Astrocyte (in vitro differentiated cells and primary cell): ENCODE data around the gene NPR1. TPM values are rescaled to one million over a fixed set of nuclear protein-coding genes. Genes with fewer than 3 reads are reported as not detected.
"Not testable (repeated sequence)": the region's sequence is repeated elsewhere in the genome, so short reads cannot be mapped to it uniquely, and the experiment has no call there.

Experiments
- DNase-seq: peaks from one replicate; pipeline ENCODE4 v3.0.0-alpha.2; 2010; ENCODE audit warnings: low read depth
- FAIRE-seq: peaks from 2 replicates; lab custom pipeline; 2011; peaks lifted over from hg19 to GRCh38; lab: Jason Lieb, UNC
- H2AFZ ChIP-seq: 2 replicates; pipeline ENCODE4 v1.6.0; 2012; ENCODE audit warnings: low read depth, low read length, inconsistent platforms
- H3K27ac ChIP-seq: 2 replicates; pipeline ENCODE4 v1.5.1; 2011; ENCODE audit warnings: low read depth, low read length, inconsistent platforms
- H3K27me3 ChIP-seq: 2 replicates; pipeline ENCODE4 v1.6.0; 2011; ENCODE audit warnings: low read length, inconsistent platforms; ENCODE audit not compliant: insufficient read depth
- H3K36me3 ChIP-seq: 2 replicates; pipeline ENCODE4 v1.5.1; 2011; ENCODE audit warnings: low read length, inconsistent platforms; ENCODE audit not compliant: insufficient read depth
- H3K4me1 ChIP-seq: 2 replicates; pipeline ENCODE4 v1.5.1; 2011; ENCODE audit warnings: low read length, inconsistent platforms; ENCODE audit not compliant: insufficient read depth
- H3K4me2 ChIP-seq: 2 replicates; pipeline ENCODE4 v1.6.0; 2012; ENCODE audit warnings: low read length, inconsistent platforms
- H3K4me3 ChIP-seq: 2 replicates; pipeline ENCODE4 v1.5.1; 2011; ENCODE audit warnings: low read depth, mild to moderate bottlenecking, low read length, inconsistent platforms; ENCODE audit not compliant: insufficient read depth
- H3K79me2 ChIP-seq: 2 replicates; pipeline ENCODE4 v1.6.0; 2012; ENCODE audit warnings: mild to moderate bottlenecking, low read length, inconsistent platforms; ENCODE audit not compliant: insufficient read depth
- H3K9ac ChIP-seq: 2 replicates; pipeline ENCODE4 v1.6.0; 2012; ENCODE audit warnings: mild to moderate bottlenecking, low read length, inconsistent platforms
- H3K9me3 ChIP-seq: 2 replicates; pipeline ENCODE4 v1.5.1; 2012; ENCODE audit warnings: low read depth, mild to moderate bottlenecking, low read length, inconsistent platforms; ENCODE audit not compliant: insufficient read depth
- H4K20me1 ChIP-seq: 2 replicates; pipeline ENCODE4 v1.6.0; 2012; ENCODE audit warnings: low read length, inconsistent platforms; ENCODE audit not compliant: insufficient read depth
- H3K27ac Mint-ChIP-seq: one replicate; pipeline ENCODE4 v1.8.0; 2021; ENCODE audit warnings: mild to moderate bottlenecking, mixed read lengths; ENCODE audit not compliant: unreplicated experiment
- H3K27me3 Mint-ChIP-seq: one replicate; pipeline ENCODE4 v1.8.0; 2021; ENCODE audit warnings: low read depth, mixed read lengths; ENCODE audit not compliant: unreplicated experiment
- H3K36me3 Mint-ChIP-seq: one replicate; pipeline ENCODE4 v1.8.0; 2021; ENCODE audit warnings: low read depth, mixed read lengths; ENCODE audit not compliant: unreplicated experiment
- H3K4me1 Mint-ChIP-seq: one replicate; pipeline ENCODE4 v1.8.0; 2021; ENCODE audit warnings: low read depth, mixed read lengths; ENCODE audit not compliant: unreplicated experiment
- H3K4me3 Mint-ChIP-seq: one replicate; pipeline ENCODE4 v1.8.0; 2021; ENCODE audit warnings: mild to moderate bottlenecking, moderate library complexity, mixed read lengths; ENCODE audit not compliant: unreplicated experiment
- H3K9me3 Mint-ChIP-seq: one replicate; pipeline ENCODE4 v1.8.0; 2021; ENCODE audit warnings: mild to moderate bottlenecking, mixed read lengths; ENCODE audit not compliant: unreplicated experiment
- CTCF ChIP-seq: IDR thresholded peaks from 2 replicates; pipeline ENCODE4 v1.5.1; 2011; ENCODE audit warnings: low read depth, mild to moderate bottlenecking, inconsistent platforms, low read length, moderate library complexity; ENCODE audit not compliant: insufficient read depth
- EZH2 ChIP-seq: IDR thresholded peaks from 2 replicates; pipeline ENCODE4 v1.6.1; 2012; ENCODE audit warnings: mild to moderate bottlenecking, low read length, inconsistent platforms; ENCODE audit not compliant: insufficient read depth
- total RNA-seq: library from RNA; stranded (reverse); gene quantifications from 2 replicates; pipeline ENCODE4 v1.2.1, GENCODE V29; 2021

NPR1 gene
- total RNA-seq, 1 donor from 2014 or later = 0.11 TPM

GRCh38 chr1:153670257-153670858 is 8.1 kb upstream of the NPR1 start:
- H3K27me3 ChIP-seq = no peaks in the 10 kb centered on the region
- Mint-ChIP-seq H3K27me3 (no peaks in the 10 kb centered on the region), H3K9me3 (no peaks in the 10 kb centered on the region), H3K4me1 (peaks cover 11% of the 10 kb centered on the region), H3K4me3 (no peak overlapping the region), H3K36me3 (peaks cover 11% of the 10 kb centered on the region), H3K27ac (no peak overlapping the region)
- peaks cover 35% of the 10 kb centered on the region for H3K36me3 ChIP-seq
- H3K9ac ChIP-seq = peak overlapping the region; percentile 97
- FAIRE-seq (no peak), DNase-seq (no peak)
- no peaks in the 10 kb centered on the region for H3K9me3 ChIP-seq
- H3K4me3 ChIP-seq = peak overlapping the region; percentile 94
- H3K4me2 ChIP-seq = peak overlapping the region; percentile 97
- peaks cover 17% of the 10 kb centered on the region for H3K4me1 ChIP-seq
- peaks cover 39% of the 10 kb centered on the region for H4K20me1 ChIP-seq
- no peak for TF ChIP-seq EZH2
- no peak for TF ChIP-seq CTCF
- H2AFZ ChIP-seq = peak overlapping the region; percentile 38
- H3K79me2 ChIP-seq = peaks cover 43% of the 10 kb centered on the region
- H3K27ac ChIP-seq = peak overlapping the region; percentile 91

GRCh38 chr1:153670859-153671627 is 7.4 kb upstream of the NPR1 start, which contains the start of gene ILF2:
Gene ILF2 (minus strand): TSS chr1:153670993. CDS start chr1:153670922, 71 bp downstream.
- H3K9me3 ChIP-seq = no peaks in the 10 kb centered on the region
- H3K4me2 ChIP-seq = peak within 1 kb of the TSS; percentile 97
- no peak within 1 kb of the TSS for H3K4me3 Mint-ChIP-seq
- H3K4me3 ChIP-seq = peak within 1 kb of the TSS; percentile 94
- peak; percentile 98 for FAIRE-seq
- peaks cover 11% of the 10 kb centered on the region for H3K4me1 Mint-ChIP-seq
- H3K36me3 ChIP-seq = peaks cover 29% of the 10 kb centered on the region
- H3K27me3 ChIP-seq = no peaks in the 10 kb centered on the region
- peaks cover 43% of the 10 kb centered on the region for H3K79me2 ChIP-seq
- H2AFZ ChIP-seq = peak within 1 kb of the TSS; percentile 64
- H3K27me3 Mint-ChIP-seq = no peaks in the 10 kb centered on the region
- no peak within 1 kb of the TSS for H3K27ac Mint-ChIP-seq
- peak within 1 kb of the TSS; percentile 91 for H3K27ac ChIP-seq
- peaks cover 17% of the 10 kb centered on the region for H3K4me1 ChIP-seq
- no peaks in the 10 kb centered on the region for H3K9me3 Mint-ChIP-seq
- no peak for TF ChIP-seq EZH2
- TF ChIP-seq CTCF = no peak
- peaks cover 11% of the 10 kb centered on the region for H3K36me3 Mint-ChIP-seq
- peaks cover 36% of the 10 kb centered on the region for H4K20me1 ChIP-seq
- peak; percentile 100 for DNase-seq
- peak within 1 kb of the TSS; percentile 97 for H3K9ac ChIP-seq

- H3K79me2 ChIP-seq = peaks cover 40% of the 10 kb centered on the region
- not testable (repeated sequence) for DNase-seq, H3K27ac Mint-ChIP-seq, H3K9me3 Mint-ChIP-seq, FAIRE-seq, H3K9me3 ChIP-seq, H3K4me3 Mint-ChIP-seq, H3K27me3 ChIP-seq, H3K27me3 Mint-ChIP-seq
- peak overlapping the region; percentile 71 for H3K4me2 ChIP-seq
- peak overlapping the region; percentile 64 for H2AFZ ChIP-seq
- peaks cover 23% of the 10 kb centered on the region for H3K36me3 ChIP-seq
- H3K36me3 Mint-ChIP-seq = peaks cover 11% of the 10 kb centered on the region
- peaks cover 11% of the 10 kb centered on the region for H3K4me1 Mint-ChIP-seq
- peak overlapping the region; percentile 45 for H3K9ac ChIP-seq
- H4K20me1 ChIP-seq = peaks cover 28% of the 10 kb centered on the region
- H3K27ac ChIP-seq = peak overlapping the region; percentile 64
- peak overlapping the region; percentile 34 for H3K4me3 ChIP-seq
- peaks cover 17% of the 10 kb centered on the region for H3K4me1 ChIP-seq
Observed at GRCh38 chr1:153671628-153672353, 6.7 kb upstream of the NPR1 start.
